ENCODE results near the gene RNF130.

DNA sequence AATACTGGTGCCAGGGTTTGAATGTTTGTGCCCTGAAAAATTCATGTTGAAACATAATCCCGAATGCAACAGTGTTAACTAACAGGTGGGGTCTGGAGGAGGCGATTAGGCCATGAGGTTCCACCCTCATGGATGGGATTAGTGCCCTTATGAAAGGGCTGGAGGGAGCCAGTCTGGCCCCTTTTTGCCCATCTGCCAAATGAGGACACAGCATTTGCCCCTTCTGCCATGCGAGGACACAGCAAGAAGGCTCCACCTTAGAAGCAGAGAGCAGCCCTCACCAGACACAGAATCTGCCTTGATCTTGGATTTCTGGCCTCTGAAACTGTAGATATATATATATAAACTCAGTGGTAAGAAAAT is 32.6 kb upstream of the RNF130 start:
- TF ChIP-seq, protein P1, sequence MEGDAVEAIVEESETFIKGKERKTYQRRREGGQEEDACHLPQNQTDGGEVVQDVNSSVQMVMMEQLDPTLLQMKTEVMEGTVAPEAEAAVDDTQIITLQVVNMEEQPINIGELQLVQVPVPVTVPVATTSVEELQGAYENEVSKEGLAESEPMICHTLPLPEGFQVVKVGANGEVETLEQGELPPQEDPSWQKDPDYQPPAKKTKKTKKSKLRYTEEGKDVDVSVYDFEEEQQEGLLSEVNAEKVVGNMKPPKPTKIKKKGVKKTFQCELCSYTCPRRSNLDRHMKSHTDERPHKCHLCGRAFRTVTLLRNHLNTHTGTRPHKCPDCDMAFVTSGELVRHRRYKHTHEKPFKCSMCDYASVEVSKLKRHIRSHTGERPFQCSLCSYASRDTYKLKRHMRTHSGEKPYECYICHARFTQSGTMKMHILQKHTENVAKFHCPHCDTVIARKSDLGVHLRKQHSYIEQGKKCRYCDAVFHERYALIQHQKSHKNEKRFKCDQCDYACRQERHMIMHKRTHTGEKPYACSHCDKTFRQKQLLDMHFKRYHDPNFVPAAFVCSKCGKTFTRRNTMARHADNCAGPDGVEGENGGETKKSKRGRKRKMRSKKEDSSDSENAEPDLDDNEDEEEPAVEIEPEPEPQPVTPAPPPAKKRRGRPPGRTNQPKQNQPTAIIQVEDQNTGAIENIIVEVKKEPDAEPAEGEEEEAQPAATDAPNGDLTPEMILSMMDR (IDR thresholded peaks at IDR 0.05; ENCODE audit: low read depth, low read length) = no peak
- no peak for TF ChIP-seq EZH2phosphoT487 (IDR thresholded peaks at IDR 0.05; ENCODE audit: low read depth)
